ENCODE results near the gene ATF6. TPM values are rescaled to one million over a fixed set of nuclear protein-coding genes. Genes with fewer than 3 reads are reported as not detected.

ATF6 gene
- total and polyA plus RNA-seq, 4 donors: 10.0 to 22.5 (median 13.4) TPM

GRCh38 chr1:161743231-161743630 lies 22.9 kb upstream of the ATF6 start:
- TF ChIP-seq MAX (IDR thresholded peaks at IDR 0.05) (no peak), HNF4A (conservative IDR thresholded peaks at IDR 0.05) (no peak), RXRA (IDR thresholded peaks at IDR 0.05) (no peak), JUND (IDR thresholded peaks at IDR 0.05) (no peak), GABPA (IDR thresholded peaks at IDR 0.05 in 1 of 2, conservative IDR thresholded peaks at IDR 0.05 in 1 of 2) (no peak), NR2F2 (IDR thresholded peaks at IDR 0.05) (no peak)
- Histone ChIP-seq H3K36me3 (ENCODE audit: control insufficient read depth in 4 of 4, insufficient read depth in 3 of 4, low read depth in 1 of 4, low read length in 3 of 4) (no peaks in the 10 kb centered on the region), H3K27me3 (ENCODE audit: control insufficient read depth in 4 of 4, insufficient read depth in 4 of 4, low read length in 3 of 4) (no peaks in the 10 kb centered on the region), H3K9ac (ENCODE audit: low read depth in 1 of 2, low read length in 2 of 2) (no peak overlapping the region), H3K27ac (ENCODE audit: low read depth in 1 of 2, low read length in 2 of 2) (no peak overlapping the region), H3K4me3 (ENCODE audit: low read depth in 1 of 3, low read length in 3 of 3) (no peak overlapping the region), H3K4me1 (ENCODE audit: control insufficient read depth in 4 of 4, insufficient read depth in 4 of 4, low read length in 3 of 4) (no peaks in the 10 kb centered on the region), H3K9me3 (ENCODE audit: control insufficient read depth in 4 of 4, low read length in 3 of 4) (no peaks in the 10 kb centered on the region)
- no peak for DNase-seq (ENCODE audit: low spot score)
- WGBS: 85% methylated on average over 9 of the region's 9 CpGs

GRCh38 chr1:161747801-161748200 lies 18.3 kb upstream of the ATF6 start:
- Histone ChIP-seq H3K9me3 (ENCODE audit: control insufficient read depth in 4 of 4, low read length in 3 of 4) (no peaks in the 10 kb centered on the region), H3K9ac (ENCODE audit: low read depth in 1 of 2, low read length in 2 of 2) (no peak overlapping the region), H3K4me3 (ENCODE audit: low read depth in 1 of 3, low read length in 3 of 3) (no peak overlapping the region), H3K36me3 (ENCODE audit: control insufficient read depth in 4 of 4, insufficient read depth in 3 of 4, low read depth in 1 of 4, low read length in 3 of 4) (peaks cover 1 to 11% (median 4%) of the 10 kb centered on the region in 4 donors), H3K27me3 (ENCODE audit: control insufficient read depth in 4 of 4, insufficient read depth in 4 of 4, low read length in 3 of 4) (no peaks in the 10 kb centered on the region), H3K27ac (ENCODE audit: low read depth in 1 of 2, low read length in 2 of 2) (no peak overlapping the region), H3K4me1 (ENCODE audit: control insufficient read depth in 4 of 4, insufficient read depth in 4 of 4, low read length in 3 of 4) (peaks cover 6 to 15% (median 9%) of the 10 kb centered on the region in 4 donors)
- WGBS: 62% methylated on average over 6 of the region's 6 CpGs
- TF ChIP-seq GABPA (IDR thresholded peaks at IDR 0.05 in 1 of 2, conservative IDR thresholded peaks at IDR 0.05 in 1 of 2) (no peak), REST (IDR thresholded peaks at IDR 0.05) (no peak), NR2F2 (IDR thresholded peaks at IDR 0.05) (no peak), FOXA1 (IDR thresholded peaks at IDR 0.05) (no peak), JUND (IDR thresholded peaks at IDR 0.05) (no peak), MAX (IDR thresholded peaks at IDR 0.05) (no peak), CTCF (IDR thresholded peaks at IDR 0.05; ENCODE audit: low read depth, low read length, missing input control) (no peak), EGR1 (IDR thresholded peaks at IDR 0.05; ENCODE audit: low read depth in 2 of 2) (no peak), HNF4G (IDR thresholded peaks at IDR 0.05) (no peak), SP1 (IDR thresholded peaks at IDR 0.05) (no peak), YY1 (IDR thresholded peaks at IDR 0.05) (no peak), ZBTB33 (IDR thresholded peaks at IDR 0.05) (no peak), ATF3 (IDR thresholded peaks at IDR 0.05) (no peak), TAF1 (conservative IDR thresholded peaks at IDR 0.05) (no peak), FOXA2 (IDR thresholded peaks at IDR 0.05) (no peak), HNF4A (conservative IDR thresholded peaks at IDR 0.05) (no peak), RXRA (IDR thresholded peaks at IDR 0.05) (no peak), RAD21 (IDR thresholded peaks at IDR 0.05) (no peak)
- no peak for DNase-seq (ENCODE audit: low spot score)

Data from liver (tissue), 9 donors.